Neural progenitor cell (in vitro differentiated cells): Measurements from ENCODE around the gene CILP.

ENCODE experiments used
- EZH2 ChIP-seq: fragments of 200-600 bp; sonication (generic); IDR thresholded peaks from 2 replicates; pipeline ENCODE4 v1.6.1; 2017; ENCODE audit warnings: antibody characterized with exemption, mild to moderate bottlenecking, moderate library complexity
- EZH2phosphoT487 ChIP-seq: fragments of 200-600 bp; sonication (generic); IDR thresholded peaks from 2 replicates; pipeline ENCODE4 v1.6.1; 2017; ENCODE audit warnings: antibody characterized with exemption
- TF ChIP-seq, protein P1 (sequence below): fragments of 200-600 bp; sonication (generic); IDR thresholded peaks from 2 replicates; pipeline ENCODE4 v1.5.1; 2017; ENCODE audit warnings: antibody characterized with exemption, mild to moderate bottlenecking

- TF ChIP-seq, protein P1, sequence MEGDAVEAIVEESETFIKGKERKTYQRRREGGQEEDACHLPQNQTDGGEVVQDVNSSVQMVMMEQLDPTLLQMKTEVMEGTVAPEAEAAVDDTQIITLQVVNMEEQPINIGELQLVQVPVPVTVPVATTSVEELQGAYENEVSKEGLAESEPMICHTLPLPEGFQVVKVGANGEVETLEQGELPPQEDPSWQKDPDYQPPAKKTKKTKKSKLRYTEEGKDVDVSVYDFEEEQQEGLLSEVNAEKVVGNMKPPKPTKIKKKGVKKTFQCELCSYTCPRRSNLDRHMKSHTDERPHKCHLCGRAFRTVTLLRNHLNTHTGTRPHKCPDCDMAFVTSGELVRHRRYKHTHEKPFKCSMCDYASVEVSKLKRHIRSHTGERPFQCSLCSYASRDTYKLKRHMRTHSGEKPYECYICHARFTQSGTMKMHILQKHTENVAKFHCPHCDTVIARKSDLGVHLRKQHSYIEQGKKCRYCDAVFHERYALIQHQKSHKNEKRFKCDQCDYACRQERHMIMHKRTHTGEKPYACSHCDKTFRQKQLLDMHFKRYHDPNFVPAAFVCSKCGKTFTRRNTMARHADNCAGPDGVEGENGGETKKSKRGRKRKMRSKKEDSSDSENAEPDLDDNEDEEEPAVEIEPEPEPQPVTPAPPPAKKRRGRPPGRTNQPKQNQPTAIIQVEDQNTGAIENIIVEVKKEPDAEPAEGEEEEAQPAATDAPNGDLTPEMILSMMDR: no peak
- TF ChIP-seq EZH2 (no peak), EZH2phosphoT487 (no peak)
Observed at GRCh38 chr15:65246939-65247338, 35.7 kb upstream of the CILP start.
